ENCODE measurements around the gene ATAD5.
A peak's percentile ranks its signal among the peaks of the same experiment; 100 is the strongest.
"Not testable (repeated sequence)": the region's sequence is repeated elsewhere in the genome, so short reads cannot be mapped to it uniquely, and the experiment has no call there.

Gene ATAD5

DNA sequence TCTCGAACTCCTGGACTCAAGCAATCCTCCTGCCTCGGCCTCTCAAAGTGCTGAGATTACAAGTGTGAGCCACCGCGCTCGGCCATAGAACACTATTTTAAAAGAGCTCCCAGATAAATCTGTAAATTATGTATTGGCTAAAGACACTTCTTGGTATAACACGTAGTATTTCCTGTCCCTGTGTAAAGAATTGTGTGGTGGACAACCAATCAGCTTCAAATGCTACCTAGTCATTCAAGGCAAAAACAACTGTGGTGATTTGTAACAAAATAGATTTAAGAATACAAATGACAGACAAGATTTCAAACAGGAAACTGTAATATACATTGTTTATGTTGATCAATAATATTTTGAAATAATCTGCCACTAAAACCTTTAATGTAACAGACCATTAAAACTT lies 21.9 kb upstream of the ATAD5 start:
- H3K9me3 ChIP-seq (ENCODE audit: low read length): no peaks in the 10 kb centered on the region
- H3K4me3 ChIP-seq (ENCODE audit: low read length): no peak overlapping the region
- H2AFZ ChIP-seq (ENCODE audit: low read depth, low read length): no peak overlapping the region
- no peaks in the 10 kb centered on the region for H3K4me1 ChIP-seq (ENCODE audit: insufficient read depth, low read length)
- peaks cover 7% of the 10 kb centered on the region for H3K36me3 ChIP-seq (ENCODE audit: insufficient read depth, low read length)
- no peaks in the 10 kb centered on the region for H3K27me3 ChIP-seq (ENCODE audit: insufficient read depth, low read length)

DNA sequence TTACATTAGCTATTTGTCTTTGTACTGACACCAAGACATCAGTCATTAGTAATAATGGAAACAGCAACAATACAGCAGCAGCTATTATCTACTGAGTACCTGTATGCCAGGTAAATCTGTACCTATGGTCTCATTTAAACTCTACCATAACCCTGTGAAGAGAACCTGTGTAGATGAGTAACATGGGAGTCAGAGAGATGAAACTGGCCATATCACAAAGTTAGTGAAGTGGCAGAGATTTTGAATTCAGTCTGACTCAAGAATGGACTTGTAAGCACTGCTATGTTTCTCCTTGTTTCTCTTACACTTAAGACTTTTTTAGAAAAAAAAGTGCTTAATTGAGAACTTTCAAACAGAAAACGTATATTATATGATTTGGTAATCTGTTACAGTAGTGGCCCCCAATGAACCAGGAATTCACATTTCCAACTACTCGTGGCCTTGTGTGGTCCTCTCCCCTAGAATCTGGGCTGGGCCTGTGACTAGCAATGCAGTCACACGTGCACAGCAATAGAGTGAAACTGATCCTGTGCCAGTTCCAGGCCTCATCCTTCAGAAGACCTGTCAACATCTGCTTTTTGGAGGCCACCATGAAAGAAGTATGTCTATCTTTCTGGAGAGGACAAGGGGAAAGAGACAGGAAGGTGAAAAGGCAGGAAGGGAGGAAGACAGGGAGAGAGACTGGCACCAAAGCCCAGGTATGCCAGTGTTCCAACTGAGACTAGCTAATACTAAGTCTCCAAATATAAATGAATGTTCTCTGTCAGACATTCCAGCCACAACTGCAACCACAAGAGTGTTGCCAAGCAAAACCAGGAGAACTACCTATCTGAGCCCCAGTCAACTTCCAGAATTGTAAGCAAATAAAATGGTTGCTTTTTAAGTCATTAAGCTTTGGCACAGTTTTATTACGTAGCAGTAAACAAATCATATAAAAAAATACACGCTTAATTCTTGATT lies 19.3 kb upstream of the ATAD5 start:
- H3K4me1 ChIP-seq (ENCODE audit: insufficient read depth, low read length): no peaks in the 10 kb centered on the region
- no peak overlapping the region for H2AFZ ChIP-seq (ENCODE audit: low read depth, low read length)
- no peaks in the 10 kb centered on the region for H3K27me3 ChIP-seq (ENCODE audit: insufficient read depth, low read length)
- H3K4me3 ChIP-seq (ENCODE audit: low read length): no peak overlapping the region
- H3K9me3 ChIP-seq (ENCODE audit: low read length): no peaks in the 10 kb centered on the region
- H3K36me3 ChIP-seq (ENCODE audit: insufficient read depth, low read length): peaks cover 7% of the 10 kb centered on the region

DNA sequence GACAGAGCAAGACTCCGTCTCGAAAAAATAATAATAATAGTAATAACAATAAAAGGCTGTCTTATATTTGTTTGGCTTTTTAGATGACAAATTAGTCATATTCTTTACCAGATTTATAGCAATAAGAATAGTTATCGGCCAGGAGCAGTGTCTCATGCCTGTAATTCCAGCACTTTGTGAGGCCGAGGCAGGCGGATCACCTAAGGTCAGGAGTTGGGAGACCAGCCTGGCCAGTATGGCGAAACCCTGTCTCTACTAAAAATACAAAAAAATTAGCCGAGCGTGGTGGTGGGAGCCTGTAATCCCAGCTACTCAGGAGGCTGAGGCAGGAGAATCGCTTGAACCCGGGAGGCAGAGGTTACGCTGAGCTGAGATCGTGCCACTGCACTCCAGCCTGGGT lies 17.5 kb upstream of the ATAD5 start:
- not testable (repeated sequence) for H3K27me3 ChIP-seq (ENCODE audit: insufficient read depth, low read length); H2AFZ ChIP-seq (ENCODE audit: low read depth, low read length); H3K4me1 ChIP-seq (ENCODE audit: insufficient read depth, low read length); H3K9me3 ChIP-seq (ENCODE audit: low read length); H3K36me3 ChIP-seq (ENCODE audit: insufficient read depth, low read length); H3K4me3 ChIP-seq (ENCODE audit: low read length)

DNA sequence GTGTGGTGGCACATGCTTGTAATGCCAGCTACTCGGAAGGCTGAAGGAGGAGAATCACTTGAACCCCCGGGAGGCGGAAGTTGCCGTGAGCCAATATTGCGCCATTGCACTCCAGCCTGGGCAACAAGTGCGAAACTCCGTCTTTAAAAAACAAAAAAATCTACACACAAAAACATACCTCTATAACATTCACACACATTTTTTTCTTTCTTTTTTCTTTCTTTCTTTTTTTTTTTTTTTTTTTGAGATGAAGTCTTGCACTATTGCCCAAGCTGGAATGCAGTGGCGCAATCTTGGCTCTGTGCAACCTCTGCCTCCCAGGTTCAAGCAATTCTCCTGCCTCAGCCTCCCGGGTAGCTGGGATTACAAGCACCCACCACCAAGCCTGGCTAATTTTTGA lies 16.9 kb upstream of the ATAD5 start:
- not testable (repeated sequence) for H3K4me1 ChIP-seq (ENCODE audit: insufficient read depth, low read length); H3K9me3 ChIP-seq (ENCODE audit: low read length)

DNA sequence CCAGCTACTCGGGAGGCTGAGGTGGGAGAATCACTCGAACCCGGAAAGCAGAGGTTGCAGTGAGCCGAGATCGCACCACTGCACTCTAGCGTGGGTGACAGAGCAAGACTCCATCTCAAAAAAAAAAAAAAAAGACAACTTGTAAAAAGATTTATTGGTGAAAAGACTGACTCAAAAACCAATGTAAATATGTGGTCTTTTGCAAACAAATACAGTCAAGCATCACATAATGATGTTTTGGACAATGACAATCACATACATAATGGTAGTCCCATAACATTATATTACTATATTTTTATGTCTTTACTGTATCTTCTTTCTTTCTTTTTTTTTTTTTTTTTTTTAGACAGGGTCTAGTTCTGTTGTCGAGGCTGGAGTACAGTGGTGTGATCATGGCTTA lies 15.6 kb upstream of the ATAD5 start:
- no peaks in the 10 kb centered on the region for H3K27me3 ChIP-seq (ENCODE audit: insufficient read depth, low read length)
- H3K4me3 ChIP-seq (ENCODE audit: low read length): no peak overlapping the region
- H3K9me3 ChIP-seq (ENCODE audit: low read length): no peaks in the 10 kb centered on the region
- H2AFZ ChIP-seq (ENCODE audit: low read depth, low read length): no peak overlapping the region
- peaks cover 3% of the 10 kb centered on the region for H3K36me3 ChIP-seq (ENCODE audit: insufficient read depth, low read length)
- no peaks in the 10 kb centered on the region for H3K4me1 ChIP-seq (ENCODE audit: insufficient read depth, low read length)

More for the DNA sequence above, 16.9 kb upstream of the ATAD5 start:
- H3K27me3 ChIP-seq (ENCODE audit: insufficient read depth, low read length); H2AFZ ChIP-seq (ENCODE audit: low read depth, low read length); H3K36me3 ChIP-seq (ENCODE audit: insufficient read depth, low read length); H3K4me3 ChIP-seq (ENCODE audit: low read length): not testable (repeated sequence)

DNA sequence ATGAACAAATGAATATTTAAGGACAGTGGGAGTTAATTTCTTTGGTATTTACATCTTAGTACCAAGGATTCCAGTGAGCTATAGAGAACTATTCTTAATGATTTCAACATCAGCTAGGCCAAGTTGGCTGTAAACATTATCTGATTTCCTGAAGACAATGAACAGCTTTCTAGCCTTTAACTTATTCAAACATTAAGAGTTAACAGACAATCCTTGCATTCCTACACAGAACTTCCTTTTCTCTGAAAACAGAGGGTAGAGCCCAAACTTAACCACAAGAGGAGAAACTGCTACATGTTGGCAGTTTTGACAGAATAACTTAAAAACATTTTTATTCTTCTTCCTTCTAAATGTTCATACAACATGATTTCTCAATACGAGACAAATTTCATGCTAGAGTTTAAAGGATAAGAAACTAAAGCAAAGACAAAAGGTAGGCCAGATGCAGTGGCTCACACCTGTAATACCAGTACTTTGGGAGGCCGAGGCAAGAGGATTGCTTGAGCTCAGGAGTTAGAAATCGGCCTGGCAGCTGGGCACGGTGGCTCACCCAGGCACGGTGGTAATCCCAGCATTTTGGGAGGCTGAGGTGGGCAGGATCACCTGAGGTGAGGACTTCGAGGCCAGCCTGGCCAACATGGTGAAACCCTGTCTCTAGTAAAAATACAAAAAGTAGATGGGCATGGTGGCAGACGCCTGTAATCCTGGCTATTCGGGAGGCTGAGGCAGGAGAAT lies 11.6 kb upstream of the ATAD5 start:
- no peaks in the 10 kb centered on the region for H3K36me3 ChIP-seq (ENCODE audit: insufficient read depth, low read length)
- H3K9me3 ChIP-seq (ENCODE audit: low read length): no peaks in the 10 kb centered on the region
- H3K4me3 ChIP-seq (ENCODE audit: low read length): no peak overlapping the region
- no peak overlapping the region for H2AFZ ChIP-seq (ENCODE audit: low read depth, low read length)
- no peaks in the 10 kb centered on the region for H3K27me3 ChIP-seq (ENCODE audit: insufficient read depth, low read length)
- peaks cover 9% of the 10 kb centered on the region for H3K4me1 ChIP-seq (ENCODE audit: insufficient read depth, low read length)

DNA sequence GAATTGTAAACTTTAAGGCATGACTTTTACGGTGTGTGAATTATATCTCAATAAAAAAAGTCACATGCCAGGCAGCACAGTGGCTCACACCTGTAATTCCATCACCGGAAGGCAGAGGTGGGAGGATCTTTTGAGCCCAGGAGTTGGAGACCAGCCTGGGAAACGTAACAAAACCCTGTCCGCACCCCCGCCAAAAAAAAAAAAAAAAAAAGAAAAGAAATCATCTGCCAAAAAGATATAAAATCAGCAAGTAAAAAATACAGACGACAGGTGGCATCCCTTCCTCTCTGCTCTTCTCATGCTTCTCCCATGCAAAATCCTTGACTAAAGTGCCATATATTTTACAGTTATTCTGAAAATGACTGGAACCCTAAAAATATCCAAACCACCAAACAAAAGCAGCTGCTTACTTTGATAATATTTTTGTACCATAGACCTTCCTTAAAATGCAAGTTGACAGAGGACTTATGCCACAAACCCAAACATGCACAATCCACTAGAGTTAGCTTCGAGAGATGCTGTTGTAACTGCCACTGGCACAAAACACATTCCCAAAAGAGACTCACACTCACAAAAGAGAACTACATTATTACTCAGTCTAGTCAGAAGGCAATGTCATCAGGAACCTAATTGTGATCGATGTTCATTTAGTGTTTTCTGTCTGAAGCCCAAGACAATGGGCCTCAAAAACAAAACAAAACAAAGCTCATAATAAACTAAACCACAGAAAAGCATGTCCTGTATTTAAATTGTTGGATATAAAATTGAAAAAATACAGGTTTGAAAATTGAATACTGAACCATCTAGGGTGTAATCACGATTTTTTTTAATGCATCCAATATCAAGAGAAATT lies 9.7 kb upstream of the ATAD5 start:
- Histone ChIP-seq H3K4me1 (ENCODE audit: insufficient read depth, low read length) (peaks cover 9% of the 10 kb centered on the region), H3K9me3 (ENCODE audit: low read length) (no peaks in the 10 kb centered on the region), H3K36me3 (ENCODE audit: insufficient read depth, low read length) (no peaks in the 10 kb centered on the region), H3K4me3 (ENCODE audit: low read length) (no peak overlapping the region), H2AFZ (ENCODE audit: low read depth, low read length) (no peak overlapping the region), H3K27me3 (ENCODE audit: insufficient read depth, low read length) (no peaks in the 10 kb centered on the region)

DNA sequence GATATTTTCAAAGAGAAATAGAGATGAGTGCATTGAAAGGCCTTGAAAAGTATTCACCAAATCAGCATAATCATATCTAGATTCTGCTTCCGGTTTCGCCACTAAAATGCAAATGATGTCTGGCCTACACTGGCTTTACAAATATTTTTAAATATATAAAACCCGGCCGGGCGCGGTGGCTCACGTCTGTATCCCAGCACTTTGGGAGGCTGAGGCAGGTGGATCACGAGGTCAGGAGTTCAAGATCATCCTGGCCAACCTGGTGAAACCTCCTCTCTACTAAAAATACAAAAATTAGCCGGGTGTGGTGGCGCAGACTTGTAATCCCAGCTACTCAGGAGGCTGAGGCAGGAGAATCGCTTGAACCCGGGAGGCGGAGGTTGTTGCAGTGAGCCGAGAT lies 8.8 kb upstream of the ATAD5 start:
- not testable (repeated sequence) for H3K36me3 ChIP-seq (ENCODE audit: insufficient read depth, low read length)

DNA sequence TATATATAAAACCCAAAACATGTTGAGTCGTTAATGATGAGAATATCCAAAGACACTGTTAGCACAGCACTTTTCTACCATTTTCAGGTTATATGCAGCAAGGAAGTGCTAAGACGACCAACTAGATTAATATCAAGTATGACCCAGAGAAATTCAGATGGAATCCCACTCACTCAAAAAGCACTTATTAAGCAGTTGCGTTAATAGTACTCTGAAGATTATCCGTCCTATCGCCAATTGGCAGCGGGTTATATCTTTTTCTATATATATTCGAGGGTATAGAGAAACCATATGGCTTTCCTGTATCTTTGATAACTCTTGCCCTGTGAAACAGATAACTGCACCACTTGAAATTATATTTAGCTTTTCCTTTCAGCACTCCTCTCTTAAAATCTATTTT lies 8.3 kb upstream of the ATAD5 start:
- H3K27me3 ChIP-seq (ENCODE audit: insufficient read depth, low read length): no peaks in the 10 kb centered on the region
- H3K9me3 ChIP-seq (ENCODE audit: low read length): no peaks in the 10 kb centered on the region
- H3K4me3 ChIP-seq (ENCODE audit: low read length): peak overlapping the region; percentile 67
- H3K36me3 ChIP-seq (ENCODE audit: insufficient read depth, low read length): no peaks in the 10 kb centered on the region
- peaks cover 9% of the 10 kb centered on the region for H3K4me1 ChIP-seq (ENCODE audit: insufficient read depth, low read length)
- H2AFZ ChIP-seq (ENCODE audit: low read depth, low read length): peak overlapping the region; percentile 80

More for the DNA sequence above, 8.8 kb upstream of the ATAD5 start:
- not testable (repeated sequence) for H3K4me1 ChIP-seq (ENCODE audit: insufficient read depth, low read length); H3K9me3 ChIP-seq (ENCODE audit: low read length); H3K4me3 ChIP-seq (ENCODE audit: low read length); H3K27me3 ChIP-seq (ENCODE audit: insufficient read depth, low read length); H2AFZ ChIP-seq (ENCODE audit: low read depth, low read length)

DNA sequence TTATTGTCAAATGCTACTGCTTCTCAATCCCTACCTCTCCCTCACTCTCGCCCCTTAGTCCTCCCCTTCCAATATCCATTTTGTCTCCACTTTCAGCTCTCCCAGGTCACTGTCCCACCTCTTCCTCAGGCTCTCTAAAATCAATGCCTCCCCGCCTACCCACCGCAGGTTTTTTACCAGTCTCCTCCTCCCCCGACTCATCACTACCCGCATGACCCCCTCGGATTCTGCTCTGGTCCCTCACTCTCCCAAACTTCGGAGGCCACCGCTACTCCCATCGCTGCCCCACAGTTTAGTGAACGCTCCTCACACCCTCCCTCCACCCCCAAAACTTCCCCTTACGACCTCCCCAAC lies 7.8 kb upstream of the ATAD5 start:
- H2AFZ ChIP-seq (ENCODE audit: low read depth, low read length): peak overlapping the region; percentile 80
- H3K9me3 ChIP-seq (ENCODE audit: low read length): no peaks in the 10 kb centered on the region
- H3K4me3 ChIP-seq (ENCODE audit: low read length): peak overlapping the region; percentile 67
- no peaks in the 10 kb centered on the region for H3K27me3 ChIP-seq (ENCODE audit: insufficient read depth, low read length)
- H3K4me1 ChIP-seq (ENCODE audit: insufficient read depth, low read length): peaks cover 9% of the 10 kb centered on the region
- no peaks in the 10 kb centered on the region for H3K36me3 ChIP-seq (ENCODE audit: insufficient read depth, low read length)

DNA sequence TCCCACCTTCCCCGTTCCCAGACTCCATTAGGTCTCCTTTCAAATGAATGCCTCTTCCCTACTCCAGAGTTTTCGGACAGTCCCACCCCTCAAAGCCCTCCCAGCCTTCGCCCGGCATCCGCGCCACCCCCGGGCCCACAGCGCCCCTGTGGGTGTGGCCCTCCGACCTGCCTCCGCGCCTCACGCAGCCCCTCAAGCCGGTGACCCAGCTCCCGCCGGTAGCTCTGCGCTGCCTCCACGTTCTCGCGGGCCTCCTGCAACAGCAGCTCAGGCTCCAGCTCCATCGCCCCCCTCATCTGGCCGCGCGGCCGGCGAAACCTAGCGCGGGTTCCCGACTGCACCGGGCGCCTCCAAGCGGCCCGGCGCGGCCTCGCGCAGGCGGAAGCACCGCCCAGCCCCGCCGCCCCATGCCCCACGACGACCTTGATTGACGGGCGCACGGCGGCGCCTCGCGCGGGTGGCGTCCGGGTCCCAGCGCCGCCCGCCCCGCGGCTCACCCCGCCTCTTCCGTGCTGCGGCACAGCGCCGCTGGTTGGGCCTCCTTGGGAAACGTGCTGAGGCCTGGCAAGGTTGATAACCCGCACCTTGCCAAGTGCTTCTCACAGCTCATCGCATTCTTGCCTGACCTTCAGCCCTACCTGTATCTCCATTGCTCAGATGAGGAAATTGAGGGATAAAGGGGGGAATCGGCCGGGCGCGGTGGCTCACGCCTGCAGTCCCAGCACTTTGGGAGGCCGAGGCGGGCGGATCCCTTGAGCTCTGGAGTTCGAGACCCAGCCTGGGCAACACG lies 7.2 kb upstream of the ATAD5 start, which contains the start of gene CRLF3:
Gene CRLF3, minus strand, starts transcription at position 337 of the 790 bp plus-strand sequence. Its CDS starts 41 bp downstream, at position 296.
- H3K27me3 ChIP-seq (ENCODE audit: insufficient read depth, low read length): no peaks in the 10 kb centered on the region
- H3K4me1 ChIP-seq (ENCODE audit: insufficient read depth, low read length): peaks cover 9% of the 10 kb centered on the region
- H3K36me3 ChIP-seq (ENCODE audit: insufficient read depth, low read length): no peaks in the 10 kb centered on the region
- H3K9me3 ChIP-seq (ENCODE audit: low read length): no peaks in the 10 kb centered on the region
- H2AFZ ChIP-seq (ENCODE audit: low read depth, low read length): peak within 1 kb of the TSS; percentile 80
- peak within 1 kb of the TSS; percentile 67 for H3K4me3 ChIP-seq (ENCODE audit: low read length)

DNA sequence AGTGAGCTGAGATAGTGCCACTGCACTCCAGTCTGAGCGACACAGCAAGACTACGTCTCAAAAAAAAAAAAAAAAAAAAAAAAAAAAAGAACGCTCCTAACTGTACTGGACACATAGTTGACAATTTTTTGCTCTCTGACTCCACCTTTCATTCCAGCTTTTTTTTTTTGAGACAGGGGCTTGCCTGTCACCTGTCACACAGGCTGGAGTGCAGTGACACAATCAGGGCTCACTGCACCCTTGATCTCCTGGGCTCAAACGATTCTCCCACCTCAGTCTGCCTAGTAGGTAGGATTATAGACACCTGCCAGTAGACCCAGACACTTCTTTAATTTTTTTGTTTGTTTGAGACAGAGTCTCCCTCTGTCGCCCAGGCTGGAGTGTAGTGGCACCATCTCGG lies 4.7 kb upstream of the ATAD5 start:
- Histone ChIP-seq H2AFZ (ENCODE audit: low read depth, low read length) (no peak overlapping the region), H3K36me3 (ENCODE audit: insufficient read depth, low read length) (no peaks in the 10 kb centered on the region), H3K4me3 (ENCODE audit: low read length) (no peak overlapping the region), H3K9me3 (ENCODE audit: low read length) (no peaks in the 10 kb centered on the region), H3K4me1 (ENCODE audit: insufficient read depth, low read length) (peaks cover 17% of the 10 kb centered on the region), H3K27me3 (ENCODE audit: insufficient read depth, low read length) (no peaks in the 10 kb centered on the region)
